EH (cell line): ENCODE results near the gene SH2D1B.
"Not testable (repeated sequence)": the region's sequence is repeated elsewhere in the genome, so short reads cannot be mapped to it uniquely, and the experiment has no call there.

Experiments
- DNase-seq: peaks from one replicate; pipeline ENCODE4 v3.0.0-alpha.2; 2015; ENCODE audit warnings: low read depth

SH2D1B gene

GRCh38 chr1:162361349-162361748, 50.6 kb downstream of the SH2D1B start:
- DNase-seq = no peak

GRCh38 chr1:162360874-162361260, 51.1 kb downstream of the SH2D1B start:
- DNase-seq = no peak

DNA sequence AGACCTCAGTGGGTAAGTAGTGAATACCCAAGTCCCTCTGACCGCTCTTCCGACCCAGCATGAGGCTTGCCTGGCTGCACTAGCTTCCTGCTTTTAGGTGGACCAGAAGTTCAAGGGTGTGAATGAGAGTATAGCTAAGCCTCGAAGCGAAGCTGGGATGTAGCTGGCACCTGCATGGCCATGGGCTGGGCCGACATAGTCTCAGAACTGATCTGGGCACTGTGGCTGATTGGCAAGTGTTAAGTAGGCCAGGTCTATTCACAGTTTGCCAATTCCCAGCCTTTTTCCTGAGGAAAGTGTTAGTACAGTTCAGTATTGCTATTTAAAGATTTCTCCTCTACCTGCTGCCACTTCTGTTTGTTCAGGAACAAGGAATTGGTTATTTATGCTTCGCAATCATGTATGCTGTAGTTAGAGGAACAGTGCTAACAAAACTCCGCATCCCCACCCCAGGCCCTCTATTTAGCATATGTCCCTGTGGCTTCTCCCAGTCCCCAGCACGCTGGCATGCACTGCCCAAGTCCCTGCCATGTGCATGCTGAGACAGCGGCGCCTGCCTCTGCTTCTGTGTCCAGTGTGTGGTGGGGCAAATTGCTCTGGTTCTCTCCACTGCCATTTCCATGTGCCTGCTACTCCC, 51.6 kb downstream of the SH2D1B start:
- DNase-seq = no peak

- DNase-seq = no peak
Observed at GRCh38 chr1:162359523-162360236, 52.3 kb downstream of the SH2D1B start.

GRCh38 chr1:162358928-162359327, 53.0 kb downstream of the SH2D1B start:
- no peak for DNase-seq

- DNase-seq = peak; percentile 63
Observed at GRCh38 chr1:162357681-162358266, 54.2 kb downstream of the SH2D1B start.

DNA sequence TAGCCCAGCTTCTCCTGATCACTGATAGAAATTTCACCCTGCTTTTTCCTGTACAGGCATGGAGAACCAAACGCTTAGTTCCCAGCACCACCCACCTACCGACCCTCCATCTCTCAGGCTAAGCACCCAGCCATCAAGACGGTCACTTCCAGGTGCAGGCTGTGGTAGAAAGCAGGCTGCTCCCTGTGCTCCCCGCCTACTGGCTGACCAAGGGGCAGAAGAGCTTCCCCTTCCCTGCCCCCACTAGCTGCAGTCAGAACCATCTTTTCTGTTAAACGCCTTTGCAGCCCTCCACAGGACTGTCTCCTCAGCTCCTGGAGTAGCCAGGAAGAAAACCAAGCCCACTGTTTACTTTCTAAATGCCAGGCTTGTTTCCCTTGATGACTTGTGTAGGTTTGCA, 58.2 kb downstream of the SH2D1B start:
- DNase-seq = no peak

DNA sequence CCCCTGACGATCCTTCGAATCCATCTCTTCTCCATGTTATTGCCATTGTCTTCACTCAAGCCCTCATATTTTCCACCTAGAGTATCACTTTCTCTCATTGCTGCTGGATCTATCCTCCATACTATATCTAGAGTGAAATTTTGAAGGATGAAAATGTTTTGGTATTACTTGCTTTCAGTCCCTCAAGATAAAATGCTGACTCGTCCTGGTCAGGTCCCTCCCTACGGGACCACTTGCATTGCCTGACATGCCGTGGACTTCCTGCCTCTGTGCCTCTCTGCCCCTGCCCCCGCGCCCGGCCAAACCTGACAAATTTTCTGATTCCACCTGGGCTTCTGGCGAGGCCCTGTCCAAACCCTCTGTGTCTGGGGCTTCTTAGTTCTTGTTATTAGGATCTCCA, 58.9 kb downstream of the SH2D1B start:
- no peak for DNase-seq

GRCh38 chr1:162351874-162352273, 60.1 kb downstream of the SH2D1B start:
- DNase-seq = not testable (repeated sequence)

DNA sequence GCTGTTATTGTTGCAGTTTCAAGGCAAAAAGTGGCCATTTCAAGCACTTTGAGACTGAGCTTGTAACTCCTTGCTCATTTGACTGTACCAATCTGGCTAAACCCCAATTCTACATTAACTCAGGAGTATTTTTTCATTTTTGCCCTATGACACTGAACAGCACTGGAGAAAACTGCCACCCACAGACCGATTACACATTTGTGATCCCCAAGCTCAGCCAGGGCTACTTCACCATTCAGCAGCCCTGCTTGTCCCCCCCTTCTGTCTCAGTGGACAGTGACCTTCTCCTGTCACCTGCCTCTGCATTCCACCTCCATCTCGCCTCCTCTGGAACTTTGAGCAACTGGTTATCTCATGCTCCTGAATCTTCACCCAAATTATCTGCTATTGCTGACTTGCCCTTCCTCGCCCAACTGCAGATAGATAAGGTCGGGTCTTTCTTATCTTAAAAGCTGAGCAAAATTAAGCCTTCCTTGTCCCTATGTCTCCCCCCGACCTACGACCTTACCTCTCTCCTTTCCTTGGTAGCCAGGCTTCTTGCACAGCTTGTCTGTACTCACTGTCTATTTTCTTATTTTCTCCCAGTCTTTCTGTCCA, 60.6 kb downstream of the SH2D1B start:
- no peak for DNase-seq

- DNase-seq = peak; percentile 92
Observed at GRCh38 chr1:162349635-162350330, 62.2 kb downstream of the SH2D1B start.

- no peak for DNase-seq
Observed at GRCh38 chr1:162347281-162347680, 64.7 kb downstream of the SH2D1B start.
